IMR-90 (cell line): ENCODE measurements around the gene TMEM38B.

Source experiments
- BHLHE40 ChIP-seq: fragments of 150-350 bp; IDR thresholded peaks from 2 replicates; pipeline ENCODE4 v1.6.1; 2016; ENCODE audit warnings: mild to moderate bottlenecking, low read depth, low read length
- CTCF ChIP-seq: conservative IDR thresholded peaks from 2 replicates; pipeline ENCODE4 v1.5.1; 2012; ENCODE audit warnings: mild to moderate bottlenecking, low read depth, low read length, improper control_type of control experiment
- FOS ChIP-seq: fragments of 150-350 bp; IDR thresholded peaks from 2 replicates; pipeline ENCODE4 v1.6.1; 2016; ENCODE audit warnings: low read depth, low read length
- MAFK ChIP-seq: IDR thresholded peaks from 2 replicates; pipeline ENCODE4 v1.6.1; 2012; ENCODE audit warnings: low read depth, low read length, improper control_type of control experiment
- NFE2L2 ChIP-seq: fragments of 150-350 bp; IDR thresholded peaks from 2 replicates; pipeline ENCODE4 v1.6.1; 2016; ENCODE audit warnings: low read depth, mild to moderate bottlenecking, low read length
- POLR2A ChIP-seq: IDR thresholded peaks from 2 replicates; pipeline ENCODE4 v1.6.1; 2012; ENCODE audit warnings: mild to moderate bottlenecking, low read depth, low read length
- RAD21 ChIP-seq: IDR thresholded peaks from 2 replicates; pipeline ENCODE4 v1.6.1; 2012; ENCODE audit warnings: low read length, improper control_type of control experiment
- SMC3 ChIP-seq: fragments of 150-350 bp; IDR thresholded peaks from 2 replicates; pipeline ENCODE4 v1.6.1; 2016; ENCODE audit warnings: low read depth, mild to moderate bottlenecking, antibody characterized with exemption, low read length, moderate library complexity
- USF2 ChIP-seq: fragments of 150-350 bp; IDR thresholded peaks from 2 replicates; pipeline ENCODE4 v1.6.1; 2017; ENCODE audit warnings: mild to moderate bottlenecking, antibody characterized with exemption, low read length, low read depth

DNA sequence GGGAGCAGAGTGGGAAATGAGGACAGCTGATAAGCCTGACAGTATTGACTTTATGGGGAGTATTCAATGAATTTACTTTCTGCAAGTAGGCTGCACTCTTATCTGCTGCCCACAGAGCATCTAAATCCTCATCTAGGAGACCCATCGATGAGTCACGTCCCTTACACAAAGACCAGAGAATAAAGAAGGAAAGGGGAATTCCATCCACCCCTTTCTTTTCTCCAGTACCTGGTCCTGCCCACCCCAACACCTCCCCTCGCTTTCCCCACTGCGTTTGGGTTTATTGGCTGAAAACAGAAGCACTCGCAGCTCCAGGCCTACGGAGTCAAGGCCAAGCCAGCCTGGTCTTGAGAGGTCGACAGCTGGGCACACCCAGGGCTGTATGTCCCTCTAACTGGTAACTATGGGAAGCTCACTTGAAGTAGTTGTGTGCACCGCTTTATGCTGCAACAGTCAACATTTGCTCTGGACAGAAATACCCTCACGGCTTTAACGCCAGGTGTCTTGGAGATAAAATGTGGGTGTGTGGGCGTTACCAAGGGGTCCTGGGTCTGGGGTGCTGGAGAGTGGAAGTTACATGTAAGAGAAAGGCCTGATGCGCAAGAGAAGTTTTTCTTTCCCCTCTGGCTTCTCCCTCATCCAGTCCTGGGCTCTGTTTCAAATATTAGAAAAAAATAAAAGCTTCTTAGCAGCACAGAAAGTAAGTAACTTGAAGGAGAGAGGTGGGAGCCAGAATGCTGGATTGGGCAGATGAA is 46.6 kb upstream of the TMEM38B start:
- no peak for TF ChIP-seq POLR2A
- TF ChIP-seq MAFK: no peak
- TF ChIP-seq BHLHE40: no peak
- TF ChIP-seq CTCF: no peak
- no peak for TF ChIP-seq RAD21
- TF ChIP-seq SMC3: no peak
- no peak for TF ChIP-seq NFE2L2
- TF ChIP-seq USF2: no peak
- TF ChIP-seq FOS: no peak
